Uterus (tissue), 2 donors: Measurements from ENCODE around the gene CAMK2D.

Experiments used
- POLR2A ChIP-seq, 2 donors: fragments of 450-650 bp; IDR thresholded peaks; one replicate each; pipeline ENCODE4 v1.6.1; 2016; ENCODE audit warnings: antibody characterized with exemption in 2 of 2, mild to moderate bottlenecking in 1 of 2, moderate library complexity in 1 of 2
- TF ChIP-seq, protein P1 (sequence below), 4 experiments: fragments of 200-600 bp in 2 of 4; fragments of 450-650 bp in 2 of 4; sonication (generic) in 2 of 4; IDR thresholded peaks; one replicate each; pipeline ENCODE4 v1.5.1; 2016 to 2019; ENCODE audit warnings: antibody characterized with exemption in 4 of 4, mild to moderate bottlenecking in 2 of 4, moderate library complexity in 1 of 4

DNA sequence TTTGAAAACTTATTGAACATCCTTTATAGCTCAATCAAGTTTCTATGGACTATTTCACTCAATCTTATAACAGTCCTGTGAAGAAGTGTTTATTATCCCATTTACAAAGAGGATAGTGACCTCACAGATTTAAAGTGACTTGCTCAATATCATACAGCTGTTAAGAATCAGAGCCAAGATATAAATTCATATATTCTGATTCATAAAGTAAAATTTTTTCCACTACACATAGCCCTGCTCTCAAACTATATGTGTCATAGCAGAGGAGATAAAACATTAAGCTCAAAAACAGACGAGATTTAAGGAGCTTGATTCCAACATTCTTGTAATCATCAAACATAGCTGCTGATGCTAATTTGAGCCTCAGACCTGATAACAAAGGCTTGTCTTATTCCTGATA lies 226.8 kb downstream of the CAMK2D start:
- TF ChIP-seq POLR2A (IDR thresholded peaks at IDR 0.05) = no peak
- TF ChIP-seq, protein P1, sequence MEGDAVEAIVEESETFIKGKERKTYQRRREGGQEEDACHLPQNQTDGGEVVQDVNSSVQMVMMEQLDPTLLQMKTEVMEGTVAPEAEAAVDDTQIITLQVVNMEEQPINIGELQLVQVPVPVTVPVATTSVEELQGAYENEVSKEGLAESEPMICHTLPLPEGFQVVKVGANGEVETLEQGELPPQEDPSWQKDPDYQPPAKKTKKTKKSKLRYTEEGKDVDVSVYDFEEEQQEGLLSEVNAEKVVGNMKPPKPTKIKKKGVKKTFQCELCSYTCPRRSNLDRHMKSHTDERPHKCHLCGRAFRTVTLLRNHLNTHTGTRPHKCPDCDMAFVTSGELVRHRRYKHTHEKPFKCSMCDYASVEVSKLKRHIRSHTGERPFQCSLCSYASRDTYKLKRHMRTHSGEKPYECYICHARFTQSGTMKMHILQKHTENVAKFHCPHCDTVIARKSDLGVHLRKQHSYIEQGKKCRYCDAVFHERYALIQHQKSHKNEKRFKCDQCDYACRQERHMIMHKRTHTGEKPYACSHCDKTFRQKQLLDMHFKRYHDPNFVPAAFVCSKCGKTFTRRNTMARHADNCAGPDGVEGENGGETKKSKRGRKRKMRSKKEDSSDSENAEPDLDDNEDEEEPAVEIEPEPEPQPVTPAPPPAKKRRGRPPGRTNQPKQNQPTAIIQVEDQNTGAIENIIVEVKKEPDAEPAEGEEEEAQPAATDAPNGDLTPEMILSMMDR (IDR thresholded peaks at IDR 0.05) = no peak
